Right lobe of liver (tissue), 6 donors: Measurements from ENCODE around the gene REPIN1. TPM values are rescaled to one million over a fixed set of nuclear protein-coding genes. Genes with fewer than 3 reads are reported as not detected.
A peak's percentile ranks its signal among the peaks of the same experiment; 100 is the strongest.

ENCODE experiments used
- ATAC-seq, 4 donors: fragments of 200-7000 bp; cut with Tn5 transposase; one replicate each; pipeline ENCODE4 v1.9.1; 2020; ENCODE audit warnings: mild to moderate bottlenecking in 4 of 4, moderate library complexity in 4 of 4
- DNase-seq, 3 donors: peaks; one replicate each; pipeline ENCODE4 v3.0.0-alpha.2; 2020
- H3K27ac ChIP-seq, 3 donors: fragments of 200-600 bp; one replicate each; pipeline ENCODE4 v1.8.0; 2022
- H3K27me3 ChIP-seq, 2 donors: fragments of 200-600 bp; one replicate each; pipeline ENCODE4 v1.8.0; 2022
- H3K36me3 ChIP-seq, 4 donors: fragments of 200-600 bp; sonication (generic) in 1 of 4; one replicate each; pipeline versions ENCODE4 v1.5.1 to v1.8.0; 2017 to 2022; ENCODE audit warnings: control low read depth in 1 of 4
- H3K4me1 ChIP-seq, 4 donors: fragments of 200-600 bp; sonication (generic) in 1 of 4; one replicate each; pipeline versions ENCODE4 v1.5.1 to v1.8.0; 2017 to 2022; ENCODE audit warnings: control low read depth in 1 of 4
- H3K4me3 ChIP-seq, 3 donors: fragments of 200-600 bp; one replicate each; pipeline ENCODE4 v1.8.0; 2022
- H3K9me3 ChIP-seq, 4 donors: fragments of 200-600 bp; sonication (generic) in 1 of 4; one replicate each; pipeline versions ENCODE4 v1.5.1 to v1.8.0; 2017 to 2022; ENCODE audit warnings: control low read depth in 1 of 4
- POLR2A ChIP-seq: fragments of 450-650 bp; IDR thresholded peaks from one replicate; pipeline ENCODE4 v1.6.1; 2017; ENCODE audit warnings: antibody characterized with exemption, mild to moderate bottlenecking
- WGBS: methylation state at CpG from one replicate; pipeline ENCODE4 v1.1.6; 2018; ENCODE audit warnings: low coverage, low lambda C conversion rate; ENCODE audit not compliant: insufficient coverage; ENCODE audit errors: missing lambda C conversion rate; 5-methylcytosine and 5-hydroxymethylcytosine counted together
- intact Hi-C, 2 donors: fragments of 100-400 bp; cut with DNase I; formaldehyde crosslinking; loops; one replicate each; pipeline versions ENCODE4 v1.11.2 to v1.14.1; 2022
- total RNA-seq, 6 experiments: library from RNA; depleted of rRNA in 2 of 6; stranded (reverse); fragments of >200 nt in 2 of 6; fragmentation: NEBNext Ultra II Directional in 3 of 6; extraction: Animal tissue kit (Norgen Biotek cat#: 25700) in 3 of 6; gene quantifications; one replicate each; pipeline versions ENCODE4 v1.1.0 to v1.2.4, GENCODE V29; 2016 to 2023
- TF ChIP-seq, protein P1 (sequence below), 4 donors: fragments of 200-600 bp in 3 of 4; fragments of 450-650 bp in 1 of 4; IDR thresholded peaks; one replicate each; pipeline versions ENCODE4 v1.5.1 to v1.8.0; 2016 to 2022; ENCODE audit warnings: antibody characterized with exemption in 4 of 4, mild to moderate bottlenecking in 2 of 4
- donor health status: DM: no; HTN: yes; CAD: no.
- donor health status: DM: no; HTN: no; CAD: no.
- donor health status: DM: no; HTN: no; CAD: no.
- donor health status: DM: no; HTN: yes; CAD: no.
- donor health status: DM: no; HTN: yes; CAD: no.

Gene REPIN1
- total RNA-seq, 6 experiments from 2014 or later, result 56.2 to 133 (median 73.5) TPM

DNA sequence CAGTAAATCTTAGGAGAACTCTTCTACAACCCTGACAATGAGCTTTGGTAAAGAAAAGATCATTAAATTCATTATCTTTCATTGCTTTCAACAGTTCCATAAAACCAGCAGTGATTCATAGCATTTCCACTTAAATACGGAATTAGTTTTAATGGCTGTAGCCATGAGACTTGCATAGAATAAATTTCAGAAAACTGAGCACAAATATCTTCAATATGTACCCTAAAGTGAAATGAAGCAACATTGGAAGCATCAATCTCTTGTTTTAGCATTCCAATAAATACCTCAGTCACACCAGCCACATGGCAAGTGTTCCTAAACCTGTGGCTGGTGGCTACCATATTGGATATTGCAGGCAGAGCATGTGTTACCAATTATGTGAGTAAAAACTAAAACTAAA is 23.6 kb upstream of the REPIN1 start:
- DNase-seq, result no peak
- Histone ChIP-seq H3K4me1 (peaks cover 0 to 24% (median 8%) of the 10 kb centered on the region in 4 donors), H3K27me3 (no peaks in the 10 kb centered on the region), H3K9me3 (no peaks in the 10 kb centered on the region), H3K4me3 (no peak overlapping the region), H3K36me3 (no peaks in the 10 kb centered on the region), H3K27ac (no peak overlapping the region)
- no peak for ATAC-seq
- TF ChIP-seq POLR2A, result no peak
- intact Hi-C loops, result no loop called here
- 93% methylated on average over 1 of the region's 1 CpG for WGBS

DNA sequence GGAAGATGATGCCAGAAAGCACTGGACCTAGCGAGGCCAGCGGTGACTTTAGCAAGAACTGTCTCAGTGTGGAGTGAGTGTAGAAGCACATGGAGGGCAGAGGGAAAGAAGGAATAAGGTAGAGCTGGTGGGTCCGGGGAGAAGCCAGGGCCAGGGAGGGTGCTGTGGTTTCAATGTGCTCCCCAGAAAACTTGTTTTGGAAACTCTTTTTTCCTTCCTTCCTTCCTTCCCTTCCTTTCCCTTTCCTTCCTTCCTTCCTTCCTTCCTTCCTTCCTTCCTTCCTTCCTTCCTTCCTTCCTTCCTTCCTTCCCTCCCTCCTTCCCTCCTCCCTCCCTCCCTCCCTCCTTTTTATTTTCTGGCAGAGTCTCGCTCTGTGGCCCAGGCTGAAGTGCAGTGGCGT is 21.7 kb upstream of the REPIN1 start:
- DNase-seq (no peak), ATAC-seq (no peak)
- Histone ChIP-seq H3K27ac (no peak overlapping the region), H3K4me1 (peaks cover 0 to 22% (median 7%) of the 10 kb centered on the region in 4 donors), H3K9me3 (no peaks in the 10 kb centered on the region), H3K36me3 (no peaks in the 10 kb centered on the region), H3K4me3 (no peak overlapping the region), H3K27me3 (no peaks in the 10 kb centered on the region)
- intact Hi-C loops, result no loop called here
- WGBS, result 93% methylated on average over 4 of the region's 5 CpGs
- TF ChIP-seq POLR2A, result no peak
- TF ChIP-seq, protein P1, sequence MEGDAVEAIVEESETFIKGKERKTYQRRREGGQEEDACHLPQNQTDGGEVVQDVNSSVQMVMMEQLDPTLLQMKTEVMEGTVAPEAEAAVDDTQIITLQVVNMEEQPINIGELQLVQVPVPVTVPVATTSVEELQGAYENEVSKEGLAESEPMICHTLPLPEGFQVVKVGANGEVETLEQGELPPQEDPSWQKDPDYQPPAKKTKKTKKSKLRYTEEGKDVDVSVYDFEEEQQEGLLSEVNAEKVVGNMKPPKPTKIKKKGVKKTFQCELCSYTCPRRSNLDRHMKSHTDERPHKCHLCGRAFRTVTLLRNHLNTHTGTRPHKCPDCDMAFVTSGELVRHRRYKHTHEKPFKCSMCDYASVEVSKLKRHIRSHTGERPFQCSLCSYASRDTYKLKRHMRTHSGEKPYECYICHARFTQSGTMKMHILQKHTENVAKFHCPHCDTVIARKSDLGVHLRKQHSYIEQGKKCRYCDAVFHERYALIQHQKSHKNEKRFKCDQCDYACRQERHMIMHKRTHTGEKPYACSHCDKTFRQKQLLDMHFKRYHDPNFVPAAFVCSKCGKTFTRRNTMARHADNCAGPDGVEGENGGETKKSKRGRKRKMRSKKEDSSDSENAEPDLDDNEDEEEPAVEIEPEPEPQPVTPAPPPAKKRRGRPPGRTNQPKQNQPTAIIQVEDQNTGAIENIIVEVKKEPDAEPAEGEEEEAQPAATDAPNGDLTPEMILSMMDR (IDR thresholded peaks at IDR 0.05), result no peak

DNA sequence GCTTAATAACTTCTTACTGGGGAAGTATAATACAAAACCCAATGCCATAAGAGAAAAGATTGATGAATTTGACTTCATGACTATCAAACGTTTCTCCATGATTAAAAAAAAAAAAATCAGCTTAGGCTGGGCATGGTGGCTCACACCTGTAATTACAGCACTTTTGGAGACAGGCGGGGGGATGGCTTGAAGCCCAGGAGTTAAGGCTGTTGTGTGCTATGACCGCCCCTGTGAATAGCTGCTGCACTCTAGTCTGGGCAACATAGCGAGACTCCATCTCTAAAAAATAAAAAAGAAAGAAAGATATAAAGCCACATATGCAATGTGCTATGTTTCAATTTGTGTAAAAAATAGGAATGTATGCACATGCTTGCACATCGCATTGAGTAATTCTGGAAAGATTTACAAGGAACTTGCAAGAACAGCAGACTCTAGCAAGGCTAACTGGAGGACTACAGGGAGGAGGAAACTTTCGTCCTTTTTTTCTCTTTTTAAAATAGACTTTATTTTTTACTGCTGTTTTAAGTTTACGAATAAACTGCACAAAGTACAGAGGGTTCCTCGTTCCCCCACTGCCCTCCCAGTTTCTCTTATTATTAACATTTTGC is 16.9 kb upstream of the REPIN1 start:
- H3K27ac ChIP-seq, result no peak overlapping the region
- no peaks in the 10 kb centered on the region for H3K9me3 ChIP-seq
- H3K4me3 ChIP-seq, result no peak overlapping the region
- DNase-seq (no peak), ATAC-seq (no peak)
- intact Hi-C loops, result no loop called here
- H3K27me3 ChIP-seq, result no peaks in the 10 kb centered on the region
- TF ChIP-seq, protein P1 (IDR thresholded peaks at IDR 0.05), result no peak
- TF ChIP-seq POLR2A, result no peak
- peaks cover 0 to 16% (median 7%) of the 10 kb centered on the region in 4 donors for H3K4me1 ChIP-seq
- H3K36me3 ChIP-seq, result no peaks in the 10 kb centered on the region
- WGBS, result 68% methylated on average over 8 of the region's 8 CpGs

DNA sequence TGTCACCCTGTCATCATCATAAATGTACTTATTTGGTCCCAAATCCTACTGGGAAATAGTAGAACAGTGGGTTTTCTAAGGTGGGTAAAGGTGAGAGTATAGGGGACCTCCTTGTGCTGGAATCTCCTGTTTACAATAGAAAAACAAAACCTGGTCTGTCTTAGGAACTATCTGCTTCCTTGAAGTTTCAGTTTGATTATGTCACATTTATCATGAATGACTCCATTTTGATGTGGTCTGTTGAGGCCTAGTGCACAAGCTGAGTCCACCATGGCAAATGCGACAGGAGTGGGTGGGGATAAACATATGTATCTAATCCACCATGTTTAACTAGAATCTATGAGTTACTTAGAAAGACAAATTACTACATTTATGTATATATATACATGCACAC is 13.0 kb upstream of the REPIN1 start:
- TF ChIP-seq, protein P1 (IDR thresholded peaks at IDR 0.05), result no peak
- TF ChIP-seq POLR2A, result no peak
- Histone ChIP-seq H3K36me3 (no peaks in the 10 kb centered on the region), H3K9me3 (no peaks in the 10 kb centered on the region), H3K4me3 (no peak overlapping the region), H3K27ac (peak overlapping the region in 2 of 3 donors; percentile 78 to 82), H3K4me1 (peaks cover 0 to 23% (median 7%) of the 10 kb centered on the region in 4 donors), H3K27me3 (no peaks in the 10 kb centered on the region)
- intact Hi-C loops, result no loop called here
- ATAC-seq (no peak), DNase-seq (no peak)
- 91% methylated on average over 1 of the region's 1 CpG for WGBS

DNA sequence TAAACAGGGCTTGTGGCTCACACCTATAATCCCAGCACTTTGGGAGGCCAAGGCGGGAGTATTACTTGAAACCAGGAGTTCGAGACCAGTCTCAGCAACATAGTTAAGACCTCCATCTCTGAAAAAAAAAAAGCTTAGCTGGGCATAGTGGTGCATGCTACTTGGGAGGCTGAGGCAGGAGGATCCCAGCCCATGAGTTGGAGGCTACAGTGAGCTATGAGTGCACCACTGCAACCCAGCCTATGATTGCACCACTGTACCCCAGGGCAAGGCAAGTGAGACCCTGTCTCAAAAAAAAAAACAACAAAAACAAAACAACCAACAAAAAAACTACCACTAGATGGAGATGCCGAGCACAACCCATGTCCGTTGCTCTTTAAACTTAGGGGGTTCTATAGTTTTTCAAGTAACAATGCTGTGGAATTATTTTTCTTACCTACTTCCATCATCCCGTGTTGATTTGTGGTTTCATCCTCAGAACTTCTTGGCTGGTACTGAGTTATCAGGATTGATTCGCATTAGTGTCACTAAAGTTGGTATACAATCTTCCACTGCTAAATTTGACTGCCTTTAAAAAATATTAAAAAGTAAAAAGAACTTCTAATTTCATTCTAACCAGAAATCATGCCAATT is 12.2 kb upstream of the REPIN1 start:
- H3K4me1 ChIP-seq, result peaks cover 0 to 23% (median 7%) of the 10 kb centered on the region in 4 donors
- DNase-seq (no peak), ATAC-seq (peak; percentile 18 to 46 (median 45))
- H3K27ac ChIP-seq, result peak overlapping the region in 2 of 3 donors; percentile 78 to 82
- 7% methylated on average over 5 of the region's 6 CpGs for WGBS
- no peak overlapping the region for H3K4me3 ChIP-seq
- TF ChIP-seq, protein P1 (IDR thresholded peaks at IDR 0.05), result peak; percentile 41 to 70 (median 66)
- TF ChIP-seq POLR2A, result no peak
- intact Hi-C loops, result no loop called here
- no peaks in the 10 kb centered on the region for H3K27me3 ChIP-seq
- no peaks in the 10 kb centered on the region for H3K36me3 ChIP-seq
- H3K9me3 ChIP-seq, result no peaks in the 10 kb centered on the region
